ENCODE results near the gene PNKD. TPM values are rescaled to one million over a fixed set of nuclear protein-coding genes. Genes with fewer than 3 reads are reported as not detected.
A peak's percentile ranks its signal among the peaks of the same experiment; 100 is the strongest.

The PNKD gene
- total and polyA plus RNA-seq, 10 of the 15 experiments (the other 5 are each of a cell fraction or from before 2014, with no cell fraction given): 27.2 to 106 (median 61.3) TPM

DNA sequence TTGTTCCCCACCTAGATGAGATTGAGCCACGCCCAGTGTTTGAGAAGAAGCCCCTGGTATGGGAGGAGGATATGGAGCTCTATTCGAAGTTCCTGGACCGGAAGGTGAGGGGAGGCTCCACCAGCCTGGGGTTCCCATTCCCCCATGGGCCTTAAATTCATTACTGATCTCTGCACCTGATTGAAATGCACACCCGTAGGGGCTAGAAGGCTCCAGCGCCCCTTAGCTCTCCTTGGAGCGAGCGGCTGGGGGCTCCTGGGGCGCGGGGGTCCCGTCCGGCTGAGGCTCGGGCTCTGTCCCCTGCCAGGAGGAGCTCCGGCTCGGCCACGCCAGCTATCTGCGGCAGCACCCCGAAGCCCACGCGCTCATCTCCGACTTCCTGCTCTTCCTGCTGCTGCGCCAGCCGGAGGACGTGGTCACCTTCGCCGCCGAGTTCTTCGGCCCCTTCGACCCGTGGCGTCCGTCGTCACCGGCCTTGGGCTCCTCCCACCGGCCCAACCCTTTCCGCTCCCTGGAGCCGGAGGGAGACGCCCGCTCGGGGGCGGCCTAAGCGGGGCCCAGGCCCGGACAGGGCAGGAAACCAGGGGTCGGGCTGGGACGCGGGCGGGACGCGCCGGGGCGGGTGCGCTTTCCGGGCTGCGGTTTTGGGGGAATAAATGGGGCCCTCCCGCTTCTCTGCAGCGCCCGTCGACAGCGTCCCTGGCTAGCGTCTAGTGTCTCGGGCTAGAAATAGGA, 97.3 kb downstream of the PNKD start (continued):
- TF ChIP-seq, protein P1, sequence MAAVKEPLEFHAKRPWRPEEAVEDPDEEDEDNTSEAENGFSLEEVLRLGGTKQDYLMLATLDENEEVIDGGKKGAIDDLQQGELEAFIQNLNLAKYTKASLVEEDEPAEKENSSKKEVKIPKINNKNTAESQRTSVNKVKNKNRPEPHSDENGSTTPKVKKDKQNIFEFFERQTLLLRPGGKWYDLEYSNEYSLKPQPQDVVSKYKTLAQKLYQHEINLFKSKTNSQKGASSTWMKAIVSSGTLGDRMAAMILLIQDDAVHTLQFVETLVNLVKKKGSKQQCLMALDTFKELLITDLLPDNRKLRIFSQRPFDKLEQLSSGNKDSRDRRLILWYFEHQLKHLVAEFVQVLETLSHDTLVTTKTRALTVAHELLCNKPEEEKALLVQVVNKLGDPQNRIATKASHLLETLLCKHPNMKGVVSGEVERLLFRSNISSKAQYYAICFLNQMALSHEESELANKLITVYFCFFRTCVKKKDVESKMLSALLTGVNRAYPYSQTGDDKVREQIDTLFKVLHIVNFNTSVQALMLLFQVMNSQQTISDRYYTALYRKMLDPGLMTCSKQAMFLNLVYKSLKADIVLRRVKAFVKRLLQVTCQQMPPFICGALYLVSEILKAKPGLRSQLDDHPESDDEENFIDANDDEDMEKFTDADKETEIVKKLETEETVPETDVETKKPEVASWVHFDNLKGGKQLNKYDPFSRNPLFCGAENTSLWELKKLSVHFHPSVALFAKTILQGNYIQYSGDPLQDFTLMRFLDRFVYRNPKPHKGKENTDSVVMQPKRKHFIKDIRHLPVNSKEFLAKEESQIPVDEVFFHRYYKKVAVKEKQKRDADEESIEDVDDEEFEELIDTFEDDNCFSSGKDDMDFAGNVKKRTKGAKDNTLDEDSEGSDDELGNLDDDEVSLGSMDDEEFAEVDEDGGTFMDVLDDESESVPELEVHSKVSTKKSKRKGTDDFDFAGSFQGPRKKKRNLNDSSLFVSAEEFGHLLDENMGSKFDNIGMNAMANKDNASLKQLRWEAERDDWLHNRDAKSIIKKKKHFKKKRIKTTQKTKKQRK (IDR thresholded peaks at IDR 0.05; ENCODE audit: low read depth, low read length): no peak
- no peak for TF ChIP-seq YBX1 (IDR thresholded peaks at IDR 0.05)
- TF ChIP-seq WRNIP1 (IDR thresholded peaks at IDR 0.05; ENCODE audit: borderline replicate concordance, low read depth, low read length): no peak
- no peak for TF ChIP-seq PML (IDR thresholded peaks at IDR 0.05; ENCODE audit: low read length)
- TF ChIP-seq BCL11A (IDR thresholded peaks at IDR 0.05; ENCODE audit: low read depth, low read length): no peak
- TF ChIP-seq LARP7 (IDR thresholded peaks at IDR 0.05): peak; percentile 63; the same call in 1 of the 2 replicates
- no peak for TF ChIP-seq ATF7 (IDR thresholded peaks at IDR 0.05; ENCODE audit: low read depth)
- no peak for TF ChIP-seq MYB (IDR thresholded peaks at IDR 0.05; ENCODE audit: borderline replicate concordance, low read depth, low read length)
- TF ChIP-seq RB1 (IDR thresholded peaks at IDR 0.05; ENCODE audit: borderline replicate concordance): peak; percentile 33; the same call in 1 of the 2 replicates
- TF ChIP-seq, protein P2, sequence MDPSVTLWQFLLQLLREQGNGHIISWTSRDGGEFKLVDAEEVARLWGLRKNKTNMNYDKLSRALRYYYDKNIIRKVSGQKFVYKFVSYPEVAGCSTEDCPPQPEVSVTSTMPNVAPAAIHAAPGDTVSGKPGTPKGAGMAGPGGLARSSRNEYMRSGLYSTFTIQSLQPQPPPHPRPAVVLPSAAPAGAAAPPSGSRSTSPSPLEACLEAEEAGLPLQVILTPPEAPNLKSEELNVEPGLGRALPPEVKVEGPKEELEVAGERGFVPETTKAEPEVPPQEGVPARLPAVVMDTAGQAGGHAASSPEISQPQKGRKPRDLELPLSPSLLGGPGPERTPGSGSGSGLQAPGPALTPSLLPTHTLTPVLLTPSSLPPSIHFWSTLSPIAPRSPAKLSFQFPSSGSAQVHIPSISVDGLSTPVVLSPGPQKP (IDR thresholded peaks at IDR 0.05; ENCODE audit: low read depth, low read length): no peak
- TF ChIP-seq NFYB (IDR thresholded peaks at IDR 0.05; ENCODE audit: insufficient read depth, low read depth, low read length): no peak
- TF ChIP-seq, protein P3, sequence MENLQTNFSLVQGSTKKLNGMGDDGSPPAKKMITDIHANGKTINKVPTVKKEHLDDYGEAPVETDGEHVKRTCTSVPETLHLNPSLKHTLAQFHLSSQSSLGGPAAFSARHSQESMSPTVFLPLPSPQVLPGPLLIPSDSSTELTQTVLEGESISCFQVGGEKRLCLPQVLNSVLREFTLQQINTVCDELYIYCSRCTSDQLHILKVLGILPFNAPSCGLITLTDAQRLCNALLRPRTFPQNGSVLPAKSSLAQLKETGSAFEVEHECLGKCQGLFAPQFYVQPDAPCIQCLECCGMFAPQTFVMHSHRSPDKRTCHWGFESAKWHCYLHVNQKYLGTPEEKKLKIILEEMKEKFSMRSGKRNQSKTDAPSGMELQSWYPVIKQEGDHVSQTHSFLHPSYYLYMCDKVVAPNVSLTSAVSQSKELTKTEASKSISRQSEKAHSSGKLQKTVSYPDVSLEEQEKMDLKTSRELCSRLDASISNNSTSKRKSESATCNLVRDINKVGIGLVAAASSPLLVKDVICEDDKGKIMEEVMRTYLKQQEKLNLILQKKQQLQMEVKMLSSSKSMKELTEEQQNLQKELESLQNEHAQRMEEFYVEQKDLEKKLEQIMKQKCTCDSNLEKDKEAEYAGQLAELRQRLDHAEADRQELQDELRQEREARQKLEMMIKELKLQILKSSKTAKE (IDR thresholded peaks at IDR 0.05; ENCODE audit: low read depth, poor library complexity, severe bottlenecking): no peak
- no peak for TF ChIP-seq NBN (IDR thresholded peaks at IDR 0.05)
- TF ChIP-seq, protein P4, sequence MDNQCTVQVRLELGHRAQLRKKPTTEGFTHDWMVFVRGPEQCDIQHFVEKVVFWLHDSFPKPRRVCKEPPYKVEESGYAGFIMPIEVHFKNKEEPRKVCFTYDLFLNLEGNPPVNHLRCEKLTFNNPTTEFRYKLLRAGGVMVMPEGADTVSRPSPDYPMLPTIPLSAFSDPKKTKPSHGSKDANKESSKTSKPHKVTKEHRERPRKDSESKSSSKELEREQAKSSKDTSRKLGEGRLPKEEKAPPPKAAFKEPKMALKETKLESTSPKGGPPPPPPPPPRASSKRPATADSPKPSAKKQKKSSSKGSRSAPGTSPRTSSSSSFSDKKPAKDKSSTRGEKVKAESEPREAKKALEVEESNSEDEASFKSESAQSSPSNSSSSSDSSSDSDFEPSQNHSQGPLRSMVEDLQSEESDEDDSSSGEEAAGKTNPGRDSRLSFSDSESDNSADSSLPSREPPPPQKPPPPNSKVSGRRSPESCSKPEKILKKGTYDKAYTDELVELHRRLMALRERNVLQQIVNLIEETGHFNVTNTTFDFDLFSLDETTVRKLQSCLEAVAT (IDR thresholded peaks at IDR 0.05): no peak
- TF ChIP-seq SMAD1 (IDR thresholded peaks at IDR 0.05; ENCODE audit: low read depth, partially characterized antibody): no peak
- TF ChIP-seq, protein P5, sequence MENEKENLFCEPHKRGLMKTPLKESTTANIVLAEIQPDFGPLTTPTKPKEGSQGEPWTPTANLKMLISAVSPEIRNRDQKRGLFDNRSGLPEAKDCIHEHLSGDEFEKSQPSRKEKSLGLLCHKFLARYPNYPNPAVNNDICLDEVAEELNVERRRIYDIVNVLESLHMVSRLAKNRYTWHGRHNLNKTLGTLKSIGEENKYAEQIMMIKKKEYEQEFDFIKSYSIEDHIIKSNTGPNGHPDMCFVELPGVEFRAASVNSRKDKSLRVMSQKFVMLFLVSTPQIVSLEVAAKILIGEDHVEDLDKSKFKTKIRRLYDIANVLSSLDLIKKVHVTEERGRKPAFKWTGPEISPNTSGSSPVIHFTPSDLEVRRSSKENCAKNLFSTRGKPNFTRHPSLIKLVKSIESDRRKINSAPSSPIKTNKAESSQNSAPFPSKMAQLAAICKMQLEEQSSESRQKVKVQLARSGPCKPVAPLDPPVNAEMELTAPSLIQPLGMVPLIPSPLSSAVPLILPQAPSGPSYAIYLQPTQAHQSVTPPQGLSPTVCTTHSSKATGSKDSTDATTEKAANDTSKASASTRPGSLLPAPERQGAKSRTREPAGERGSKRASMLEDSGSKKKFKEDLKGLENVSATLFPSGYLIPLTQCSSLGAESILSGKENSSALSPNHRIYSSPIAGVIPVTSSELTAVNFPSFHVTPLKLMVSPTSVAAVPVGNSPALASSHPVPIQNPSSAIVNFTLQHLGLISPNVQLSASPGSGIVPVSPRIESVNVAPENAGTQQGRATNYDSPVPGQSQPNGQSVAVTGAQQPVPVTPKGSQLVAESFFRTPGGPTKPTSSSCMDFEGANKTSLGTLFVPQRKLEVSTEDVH (IDR thresholded peaks at IDR 0.05; ENCODE audit: low read depth, partially characterized antibody): no peak
